Caco-2 (cell line): ENCODE measurements around the gene ATP9B. TPM values are rescaled to one million over a fixed set of nuclear protein-coding genes. Genes with fewer than 3 reads are reported as not detected.

Experiments used
- BruUV-seq: library from RNA; stranded (reverse); fragments of 400-500 nt; replicated peaks from 2 replicates; lab custom pipeline; 2021; lab: Mats Ljungman, UMichigan
- CTCF ChIA-PET: fragments of 300-600 bp; sonication (Branson Sonifier 250); formaldehyde crosslinking; loops from one replicate; lab custom pipeline; 2022; ENCODE audit warnings: antibody characterized with exemption; lab: Charles Lee
- POLR2A ChIA-PET: fragments of 300-600 bp; sonication (Branson Sonifier 250); formaldehyde crosslinking; loops from one replicate; lab custom pipeline; 2022; ENCODE audit warnings: antibody characterized with exemption; lab: Charles Lee
- DNase-seq, 2 experiments: peaks; one replicate each; pipeline versions ENCODE4 v3.0.0 to v3.0.0-alpha.2; 2020 to 2022
- H3K27me3 ChIP-seq: replicated peaks from 2 replicates; pipeline ENCODE4 v1.6.0; 2011; ENCODE audit warnings: low read length; ENCODE audit not compliant: control insufficient read depth, insufficient read depth
- H3K36me3 ChIP-seq: 2 replicates; pipeline ENCODE4 v1.5.1; 2011; ENCODE audit warnings: low read length; ENCODE audit not compliant: control insufficient read depth, insufficient read depth
- H3K4me1 ChIP-seq: fragments of 250-450 bp; sonication (Bioruptor Pico); 2 replicates; pipeline ENCODE4 v1.5.1; 2020; ENCODE audit warnings: mild to moderate bottlenecking
- H3K4me3 ChIP-seq: 2 replicates; pipeline ENCODE4 v1.5.1; 2011; ENCODE audit warnings: low read depth, mild to moderate bottlenecking, control low read depth, low read length
- H3K9me3 ChIP-seq: fragments of 250-450 bp; sonication (Bioruptor Pico); 2 replicates; pipeline ENCODE4 v1.5.1; 2020; ENCODE audit warnings: mild to moderate bottlenecking, moderate library complexity
- H3K27ac Mint-ChIP-seq: one replicate; pipeline ENCODE4 v1.8.0; 2022; ENCODE audit warnings: mixed read lengths; ENCODE audit not compliant: unreplicated experiment
- H3K27me3 Mint-ChIP-seq: one replicate; pipeline ENCODE4 v1.8.0; 2022; ENCODE audit warnings: mixed read lengths; ENCODE audit not compliant: insufficient read depth, unreplicated experiment
- H3K36me3 Mint-ChIP-seq: one replicate; pipeline ENCODE4 v1.8.0; 2022; ENCODE audit warnings: mild to moderate bottlenecking, mixed read lengths; ENCODE audit not compliant: insufficient read depth, unreplicated experiment
- H3K4me1 Mint-ChIP-seq: one replicate; pipeline ENCODE4 v1.8.0; 2022; ENCODE audit warnings: low read depth, mixed read lengths; ENCODE audit not compliant: unreplicated experiment
- H3K4me3 Mint-ChIP-seq: one replicate; pipeline ENCODE4 v1.8.0; 2022; ENCODE audit warnings: mild to moderate bottlenecking, moderate library complexity, mixed read lengths; ENCODE audit not compliant: unreplicated experiment
- H3K9me3 Mint-ChIP-seq: one replicate; pipeline ENCODE4 v1.8.0; 2022; ENCODE audit warnings: mixed read lengths; ENCODE audit not compliant: unreplicated experiment
- CTCF ChIP-seq, 2 experiments: fragments of 200-600 bp in 1 of 2; IDR thresholded peaks; 1 replicate in 1 of 2; 2 replicates in 1 of 2; pipeline versions ENCODE4 v1.5.1 to v1.8.0; 2011 to 2022; ENCODE audit warnings: antibody characterized with exemption in 1 of 2, control low read depth in 1 of 2, inconsistent platforms in 1 of 2, low read depth in 1 of 2, low read length in 1 of 2, mild to moderate bottlenecking in 1 of 2, moderate library complexity in 1 of 2; ENCODE audit not compliant: insufficient read depth in 1 of 2, severe bottlenecking in 1 of 2, unreplicated experiment in 1 of 2
- intact Hi-C: fragments of 100-400 bp; cut with micrococcal nuclease; formaldehyde crosslinking; loops from one replicate; pipeline ENCODE4 v1.10.0; 2022; ENCODE audit not compliant: unreplicated experiment
- total RNA-seq: library from RNA; stranded (reverse); gene quantifications from 2 replicates; pipeline ENCODE4 v1.2.3, GENCODE V29; 2022

Gene ATP9B
- total RNA-seq, 1 experiment from 2014 or later = 15.8 TPM

- intact Hi-C loops = no loop called here
- Mint-ChIP-seq H3K9me3 (no peaks in the 10 kb centered on the region), H3K4me3 (no peak overlapping the region), H3K36me3 (no peaks in the 10 kb centered on the region), H3K4me1 (no peaks in the 10 kb centered on the region), H3K27me3 (no peaks in the 10 kb centered on the region), H3K27ac (no peak overlapping the region)
- Histone ChIP-seq H3K36me3 (no peaks in the 10 kb centered on the region), H3K4me1 (no peaks in the 10 kb centered on the region), H3K27me3 (no peaks in the 10 kb centered on the region), H3K9me3 (no peaks in the 10 kb centered on the region), H3K4me3 (no peak overlapping the region)
- DNase-seq = no peak
- ChIA-PET CTCF (no interaction called here), POLR2A (no interaction called here)
- no peak for TF ChIP-seq CTCF (IDR thresholded peaks at IDR 0.05; ENCODE audit: insufficient read depth in 1 of 2, low read depth in 1 of 2, low read length in 1 of 2, severe bottlenecking in 1 of 2, unreplicated experiment in 1 of 2)
- no TSS peak for BruUV-seq
These were observed 12.3 kb upstream of the ATP9B start for GRCh38 chr18:79056827-79057367.

- H3K27ac Mint-ChIP-seq = no peak overlapping the region
These were observed 11.2 kb upstream of the ATP9B start for GRCh38 chr18:79058007-79058406.

GRCh38 chr18:79062806-79063205, 6.4 kb upstream of the ATP9B start:
- H3K4me1 Mint-ChIP-seq = peaks cover 9% of the 10 kb centered on the region
- H3K27ac Mint-ChIP-seq = no peak overlapping the region
- intact Hi-C loops = no loop called here
- no peak for TF ChIP-seq CTCF (IDR thresholded peaks at IDR 0.05; ENCODE audit: insufficient read depth in 1 of 2, low read depth in 1 of 2, low read length in 1 of 2, severe bottlenecking in 1 of 2, unreplicated experiment in 1 of 2)
- H3K27me3 ChIP-seq = no peaks in the 10 kb centered on the region
- BruUV-seq = no TSS peak
- no peak for DNase-seq
- no peaks in the 10 kb centered on the region for H3K36me3 ChIP-seq
- H3K9me3 ChIP-seq = no peaks in the 10 kb centered on the region
- H3K4me1 ChIP-seq = no peaks in the 10 kb centered on the region
- ChIA-PET POLR2A (no interaction called here), CTCF (no interaction called here)
- peaks cover 5% of the 10 kb centered on the region for H3K36me3 Mint-ChIP-seq
- no peak overlapping the region for H3K4me3 ChIP-seq
- no peak overlapping the region for H3K4me3 Mint-ChIP-seq
- H3K27me3 Mint-ChIP-seq = no peaks in the 10 kb centered on the region
- H3K9me3 Mint-ChIP-seq = peaks cover 26% of the 10 kb centered on the region

More at GRCh38 chr18:79058007-79058406, 11.2 kb upstream of the ATP9B start:
- CTCF ChIA-PET = interaction anchor here (0.7 kb wide), 1 partner anchor 622 kb away, joined by 3 read pairs; no protein-coding TSS in a partner anchor
- no peaks in the 10 kb centered on the region for H3K9me3 Mint-ChIP-seq
- no peaks in the 10 kb centered on the region for H3K36me3 Mint-ChIP-seq
- Histone ChIP-seq H3K36me3 (no peaks in the 10 kb centered on the region), H3K27me3 (no peaks in the 10 kb centered on the region), H3K9me3 (no peaks in the 10 kb centered on the region), H3K4me1 (no peaks in the 10 kb centered on the region), H3K4me3 (no peak overlapping the region)
- H3K4me3 Mint-ChIP-seq = no peak overlapping the region
- H3K27me3 Mint-ChIP-seq = no peaks in the 10 kb centered on the region
- no TSS peak for BruUV-seq
- DNase-seq = no peak
- intact Hi-C loops = no loop called here
- no peak for TF ChIP-seq CTCF (IDR thresholded peaks at IDR 0.05; ENCODE audit: insufficient read depth in 1 of 2, low read depth in 1 of 2, low read length in 1 of 2, severe bottlenecking in 1 of 2, unreplicated experiment in 1 of 2)
- POLR2A ChIA-PET = no interaction called here
- no peaks in the 10 kb centered on the region for H3K4me1 Mint-ChIP-seq
